LNCaP clone FGC (cell line): ENCODE results near the gene TUT4.

Experiments
- DNase-seq: peaks from one replicate; pipeline ENCODE4 v3.0.0-alpha.2; 2011; ENCODE audit warnings: low read depth
- H3K4me3 ChIP-seq: 2 replicates; pipeline ENCODE4 v1.5.1; 2011; ENCODE audit warnings: mild to moderate bottlenecking, low read depth, low read length, control low read depth
- CTCF ChIP-seq: IDR thresholded peaks from 2 replicates; pipeline ENCODE4 v1.5.1; 2012; ENCODE audit warnings: mild to moderate bottlenecking; ENCODE audit not compliant: control insufficient read depth, insufficient read depth; ENCODE audit errors: extremely low read depth

Gene TUT4

GRCh38 chr1:52534928-52535764 is 17.7 kb downstream of the TUT4 start:
- no peak for DNase-seq
- no peak overlapping the region for H3K4me3 ChIP-seq
- no peak for TF ChIP-seq CTCF

GRCh38 chr1:52533713-52534112 is 19.2 kb downstream of the TUT4 start:
- no peak for DNase-seq
- no peak for TF ChIP-seq CTCF
- no peak overlapping the region for H3K4me3 ChIP-seq

- no peak for DNase-seq
- TF ChIP-seq CTCF: no peak
- no peak overlapping the region for H3K4me3 ChIP-seq
Observed at GRCh38 chr1:52532731-52533327, 20.1 kb downstream of the TUT4 start.

GRCh38 chr1:52532247-52532646 is 20.6 kb downstream of the TUT4 start:
- no peak for TF ChIP-seq CTCF
- no peak overlapping the region for H3K4me3 ChIP-seq
- no peak for DNase-seq

- no peak for DNase-seq
- TF ChIP-seq CTCF: no peak
- no peak overlapping the region for H3K4me3 ChIP-seq
Observed at GRCh38 chr1:52531249-52531872, 21.5 kb downstream of the TUT4 start.

GRCh38 chr1:52530563-52531144 is 22.2 kb downstream of the TUT4 start:
- H3K4me3 ChIP-seq: no peak overlapping the region
- DNase-seq: no peak
- no peak for TF ChIP-seq CTCF
